SK-N-SH (cell line): ENCODE data around the gene HOXB9. TPM values are rescaled to one million over a fixed set of nuclear protein-coding genes. Genes with fewer than 3 reads are reported as not detected.

Experiments used
- CTCF ChIA-PET: fragments of 300-600, 350-600 bp; formaldehyde crosslinking; extraction: SDS; loops from one replicate; lab custom pipeline; 2021; lab: Yijun Ruan, JAX
- POLR2A ChIA-PET: fragments of 350-600 bp; sonication (Branson Sonifier 250); formaldehyde crosslinking; extraction: SDS; loops from one replicate; lab custom pipeline; 2020; ENCODE audit warnings: antibody characterized with exemption, inconsistent platforms; lab: Yijun Ruan, JAX
- DNase-seq: peaks from one replicate; pipeline ENCODE4 v3.0.0; 2012
- H2AFZ ChIP-seq: fragments of 200-600 bp; sonication (generic); 2 replicates; pipeline ENCODE4 v1.8.1; 2016; ENCODE audit warnings: antibody characterized with exemption, mild to moderate bottlenecking, low read depth
- H3F3A ChIP-seq: fragments of 200-600 bp; sonication (generic); replicated peaks from 2 replicates; pipeline ENCODE3; 2016; ENCODE audit warnings: antibody characterized with exemption, mild to moderate bottlenecking; ENCODE audit not compliant: insufficient read depth
- H3K27ac ChIP-seq, 2 experiments: fragments of 200-500 bp in 1 of 2; fragments of 200-600 bp in 1 of 2; sonication (Bioruptor generic) in 1 of 2; sonication (generic), shearing (Covaris generic) in 1 of 2; 2 replicates each; pipeline versions ENCODE4 v1.5.1 to v1.6.1; 2014 to 2016; ENCODE audit warnings: low read depth in 2 of 2, inconsistent platforms in 1 of 2, low read length in 1 of 2, mild to moderate bottlenecking in 1 of 2, mixed read lengths in 1 of 2
- H3K27me3 ChIP-seq: fragments of 200-600 bp; sonication (generic), shearing (Covaris generic); 2 replicates; pipeline ENCODE4 v1.6.1; 2016; ENCODE audit warnings: mixed run types; ENCODE audit not compliant: insufficient read depth
- H3K36me3 ChIP-seq, 2 experiments: fragments of 200-500 bp in 1 of 2; fragments of 200-600 bp in 1 of 2; sonication (Bioruptor generic) in 1 of 2; sonication (generic) in 1 of 2; replicated peaks in 1 of 2; 2 replicates each; pipeline versions ENCODE3 to v1.5.1; 2014 to 2016; ENCODE audit warnings: low read length in 1 of 2, mild to moderate bottlenecking in 1 of 2; ENCODE audit not compliant: insufficient read depth in 2 of 2, control insufficient read depth in 1 of 2
- H3K4me1 ChIP-seq, 2 experiments: fragments of 200-500 bp in 1 of 2; fragments of 200-600 bp in 1 of 2; sonication (Bioruptor generic) in 1 of 2; sonication (generic), shearing (Covaris generic) in 1 of 2; 2 replicates each; pipeline versions ENCODE4 v1.5.1 to v1.6.1; 2014 to 2016; ENCODE audit warnings: low read depth in 1 of 2, low read length in 1 of 2, mixed run types in 1 of 2; ENCODE audit not compliant: insufficient read depth in 2 of 2, control insufficient read depth in 1 of 2
- H3K4me2 ChIP-seq: fragments of 200-600 bp; sonication (generic), shearing (Covaris generic); 2 replicates; pipeline ENCODE4 v1.6.1; 2017; ENCODE audit warnings: mixed run types
- H3K4me3 ChIP-seq, 2 experiments: fragments of 200-500 bp in 1 of 2; fragments of 200-600 bp in 1 of 2; sonication (Bioruptor generic) in 1 of 2; sonication (generic), shearing (Covaris generic) in 1 of 2; 2 replicates each; pipeline versions ENCODE4 v1.5.1 to v1.8.1; 2014 to 2016; ENCODE audit warnings: low read depth in 2 of 2, inconsistent platforms in 1 of 2, low read length in 1 of 2, mild to moderate bottlenecking in 1 of 2, mixed read lengths in 1 of 2, moderate library complexity in 1 of 2
- H3K79me2 ChIP-seq: fragments of 200-600 bp; sonication (generic); 2 replicates; pipeline ENCODE4 v1.8.1; 2017; ENCODE audit warnings: mild to moderate bottlenecking; ENCODE audit not compliant: insufficient read depth
- H3K9ac ChIP-seq: fragments of 200-600 bp; sonication (generic); 2 replicates; pipeline ENCODE4 v1.6.1; 2017; ENCODE audit warnings: mixed run types
- H3K9me2 ChIP-seq: fragments of 200-600 bp; sonication (generic); 2 replicates; pipeline ENCODE4 v1.6.1; 2017; ENCODE audit warnings: mixed run types
- H3K9me3 ChIP-seq: fragments of 200-600 bp; sonication (generic); 2 replicates; pipeline ENCODE4 v1.6.1; 2017; ENCODE audit warnings: mixed run types, mild to moderate bottlenecking, moderate library complexity
- H4K20me1 ChIP-seq: fragments of 200-600 bp; sonication (generic); 2 replicates; pipeline ENCODE4 v1.6.1; 2017; ENCODE audit warnings: mild to moderate bottlenecking, mixed run types; ENCODE audit not compliant: insufficient read depth
- JUND ChIP-seq: IDR thresholded peaks from 2 replicates; pipeline ENCODE4 v1.4.0; 2012
- MXI1 ChIP-seq: IDR thresholded peaks from 2 replicates; pipeline ENCODE4 v1.6.1; 2012; ENCODE audit warnings: mild to moderate bottlenecking, low read depth, low read length, improper control_type of control experiment
- NFIC ChIP-seq: IDR thresholded peaks from 2 replicates; pipeline ENCODE4 v1.4.0; 2012; ENCODE audit warnings: borderline replicate concordance
- PBX3 ChIP-seq: IDR thresholded peaks from 2 replicates; pipeline ENCODE4; 2012
- RAD21 ChIP-seq: IDR thresholded peaks from 2 replicates; pipeline ENCODE4 v1.6.1; 2012; ENCODE audit warnings: mild to moderate bottlenecking, low read length
- RCOR1 ChIP-seq: fragments of 150-350 bp; IDR thresholded peaks from 2 replicates; pipeline ENCODE4 v1.6.1; 2017; ENCODE audit warnings: antibody characterized with exemption, low read length
- RXRA ChIP-seq: IDR thresholded peaks from 2 replicates; pipeline ENCODE4 v1.4.0; 2012; ENCODE audit warnings: low read depth, mild to moderate bottlenecking, borderline replicate concordance
- SMC3 ChIP-seq: IDR thresholded peaks from 2 replicates; pipeline ENCODE4 v1.6.1; 2012; ENCODE audit warnings: low read depth, low read length, improper control_type of control experiment
- WGBS: methylation state at CpG from one replicate; pipeline ENCODE4 v1.1.6; 2017; ENCODE audit warnings: low lambda C conversion rate; 5-methylcytosine and 5-hydroxymethylcytosine counted together
- polyA plus RNA-seq, 3 experiments: library from polyadenylated mRNA; depleted of rRNA; stranded (reverse); fragments of >200 nt; gene quantifications; 2 replicates each; pipeline ENCODE4 v1.2.3, GENCODE V29; 2012
- TF ChIP-seq, protein P1 (sequence below): IDR thresholded peaks from 2 replicates; pipeline ENCODE4 v1.4.0; 2012; ENCODE audit warnings: low read depth, borderline replicate concordance
- TF ChIP-seq, protein P2 (sequence below): IDR thresholded peaks from 2 replicates; pipeline ENCODE4 v1.4.0; 2012; ENCODE audit warnings: low read depth, borderline replicate concordance
- TF ChIP-seq, protein P3 (sequence below): IDR thresholded peaks from 2 replicates; pipeline ENCODE4 v1.4.0; 2012; ENCODE audit warnings: low read depth

The HOXB9 gene
- polyA plus RNA-seq, 1 of the 3 experiments (the other 2 are of a cell fraction), result not detected

- POLR2A ChIA-PET, result no interaction called here
Observed at GRCh38 chr17:48639136-48639535, 13.0 kb upstream of the HOXB9 start.

GRCh38 chr17:48637323-48638260, 11.4 kb upstream of the HOXB9 start:
- no peak for DNase-seq
- Histone ChIP-seq H3K27me3 (peaks cover 100% of the 10 kb centered on the region), H3K9ac (no peak overlapping the region), H3F3A (no peaks in the 10 kb centered on the region), H3K4me1 (no peaks in the 10 kb centered on the region), H3K4me3 (no peak overlapping the region), H3K9me2 (no peaks in the 10 kb centered on the region), H2AFZ (no peak overlapping the region), H3K4me2 (no peak overlapping the region), H3K36me3 (no peaks in the 10 kb centered on the region), H4K20me1 (no peaks in the 10 kb centered on the region), H3K79me2 (no peaks in the 10 kb centered on the region), H3K9me3 (no peaks in the 10 kb centered on the region), H3K27ac (no peak overlapping the region)
- ChIA-PET CTCF (interaction anchor here (0.8 to 4.6 kb wide), 23 partner anchors 7 to 653 kb away, joined by 3 to 50 read pairs (median 5); partner anchors contain the start of gene HOXB9), POLR2A (no interaction called here)
- 11% methylated on average over 18 of the region's 18 CpGs for WGBS
- TF ChIP-seq JUND (no peak), NFIC (no peak), RXRA (no peak), PBX3 (no peak), SMC3 (no peak), RCOR1 (no peak)

More at GRCh38 chr17:48639136-48639535, 13.0 kb upstream of the HOXB9 start:
- H2AFZ ChIP-seq, result no peak overlapping the region
- H3K9me2 ChIP-seq, result no peaks in the 10 kb centered on the region
- TF ChIP-seq, protein P1, sequence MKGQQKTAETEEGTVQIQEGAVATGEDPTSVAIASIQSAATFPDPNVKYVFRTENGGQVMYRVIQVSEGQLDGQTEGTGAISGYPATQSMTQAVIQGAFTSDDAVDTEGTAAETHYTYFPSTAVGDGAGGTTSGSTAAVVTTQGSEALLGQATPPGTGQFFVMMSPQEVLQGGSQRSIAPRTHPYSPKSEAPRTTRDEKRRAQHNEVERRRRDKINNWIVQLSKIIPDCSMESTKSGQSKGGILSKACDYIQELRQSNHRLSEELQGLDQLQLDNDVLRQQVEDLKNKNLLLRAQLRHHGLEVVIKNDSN, result no peak
- TF ChIP-seq RXRA (no peak), RAD21 (no peak), MXI1 (no peak)
- TF ChIP-seq, protein P2, sequence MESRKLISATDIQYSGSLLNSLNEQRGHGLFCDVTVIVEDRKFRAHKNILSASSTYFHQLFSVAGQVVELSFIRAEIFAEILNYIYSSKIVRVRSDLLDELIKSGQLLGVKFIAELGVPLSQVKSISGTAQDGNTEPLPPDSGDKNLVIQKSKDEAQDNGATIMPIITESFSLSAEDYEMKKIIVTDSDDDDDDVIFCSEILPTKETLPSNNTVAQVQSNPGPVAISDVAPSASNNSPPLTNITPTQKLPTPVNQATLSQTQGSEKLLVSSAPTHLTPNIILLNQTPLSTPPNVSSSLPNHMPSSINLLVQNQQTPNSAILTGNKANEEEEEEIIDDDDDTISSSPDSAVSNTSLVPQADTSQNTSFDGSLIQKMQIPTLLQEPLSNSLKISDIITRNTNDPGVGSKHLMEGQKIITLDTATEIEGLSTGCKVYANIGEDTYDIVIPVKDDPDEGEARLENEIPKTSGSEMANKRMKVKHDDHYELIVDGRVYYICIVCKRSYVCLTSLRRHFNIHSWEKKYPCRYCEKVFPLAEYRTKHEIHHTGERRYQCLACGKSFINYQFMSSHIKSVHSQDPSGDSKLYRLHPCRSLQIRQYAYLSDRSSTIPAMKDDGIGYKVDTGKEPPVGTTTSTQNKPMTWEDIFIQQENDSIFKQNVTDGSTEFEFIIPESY, result no peak
- TF ChIP-seq, protein P3, sequence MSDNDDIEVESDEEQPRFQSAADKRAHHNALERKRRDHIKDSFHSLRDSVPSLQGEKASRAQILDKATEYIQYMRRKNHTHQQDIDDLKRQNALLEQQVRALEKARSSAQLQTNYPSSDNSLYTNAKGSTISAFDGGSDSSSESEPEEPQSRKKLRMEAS, result no peak
- H3K4me1 ChIP-seq, result no peaks in the 10 kb centered on the region
- CTCF ChIA-PET, result interaction anchor here (0.6 kb wide), 1 partner anchor 348 kb away, joined by 3 read pairs; no protein-coding TSS in a partner anchor
- H3K27ac ChIP-seq, result no peak overlapping the region
- H3K36me3 ChIP-seq, result no peaks in the 10 kb centered on the region
- peaks cover 100% of the 10 kb centered on the region for H3K27me3 ChIP-seq
- no peaks in the 10 kb centered on the region for H3F3A ChIP-seq
- 0% methylated on average over 2 of the region's 5 CpGs for WGBS
- no peak overlapping the region for H3K4me3 ChIP-seq
- no peak overlapping the region for H3K9ac ChIP-seq
- H3K9me3 ChIP-seq, result no peaks in the 10 kb centered on the region
- no peak for DNase-seq
- H3K79me2 ChIP-seq, result no peaks in the 10 kb centered on the region
- H4K20me1 ChIP-seq, result no peaks in the 10 kb centered on the region
- H3K4me2 ChIP-seq, result no peak overlapping the region
